HEK293 (cell line): ENCODE results near the gene ST6GAL1.
"Not testable (repeated sequence)": the region's sequence is repeated elsewhere in the genome, so short reads cannot be mapped to it uniquely, and the experiment has no call there.

ENCODE experiments used
- ZBTB1 ChIP-seq: fragments of 450-650 bp; formaldehyde crosslinking; IDR thresholded peaks from 2 replicates; pipeline ENCODE4 v1.5.1; 2016; ENCODE audit warnings: missing biosample characterization, missing genetic modification characterization
- TF ChIP-seq, protein P1 (sequence below): fragments of 450-650 bp; formaldehyde crosslinking; IDR thresholded peaks from 2 replicates; pipeline ENCODE4 v1.5.1; 2016; ENCODE audit warnings: missing biosample characterization, missing genetic modification characterization
- TF ChIP-seq, protein P2 (sequence below): fragments of 450-650 bp; formaldehyde crosslinking; IDR thresholded peaks from 2 replicates; pipeline ENCODE4 v1.5.1; 2017; ENCODE audit warnings: missing biosample characterization, missing genetic modification characterization
- TF ChIP-seq, protein P3 (sequence below): fragments of 450-650 bp; formaldehyde crosslinking; IDR thresholded peaks from 2 replicates; pipeline ENCODE4 v1.5.1; 2016; ENCODE audit warnings: missing biosample characterization, missing genetic modification characterization
- TF ChIP-seq, protein P4 (sequence below): fragments of 450-650 bp; formaldehyde crosslinking; IDR thresholded peaks from 2 replicates; pipeline ENCODE4 v1.5.1; 2016; ENCODE audit warnings: missing biosample characterization, missing genetic modification characterization, borderline replicate concordance

DNA sequence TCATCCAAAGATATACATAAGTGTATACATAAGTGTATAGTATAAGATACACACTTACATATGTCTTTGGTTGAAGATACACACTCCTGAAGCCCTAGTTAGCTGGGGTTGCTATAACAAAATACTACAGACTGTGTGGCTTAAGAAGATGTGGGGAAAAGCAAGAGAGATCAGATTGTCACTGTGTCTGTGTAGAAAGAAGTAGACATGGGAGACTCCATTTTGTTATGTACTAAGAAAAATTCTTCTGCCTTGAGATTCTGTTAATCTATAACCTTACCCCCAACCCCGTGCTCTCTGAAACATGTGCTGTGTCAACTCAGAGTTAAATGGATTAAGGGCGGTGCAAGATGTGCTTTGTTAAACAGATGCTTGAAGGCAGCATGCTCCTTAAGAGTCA is 37.3 kb upstream of the ST6GAL1 start:
- TF ChIP-seq, protein P1, sequence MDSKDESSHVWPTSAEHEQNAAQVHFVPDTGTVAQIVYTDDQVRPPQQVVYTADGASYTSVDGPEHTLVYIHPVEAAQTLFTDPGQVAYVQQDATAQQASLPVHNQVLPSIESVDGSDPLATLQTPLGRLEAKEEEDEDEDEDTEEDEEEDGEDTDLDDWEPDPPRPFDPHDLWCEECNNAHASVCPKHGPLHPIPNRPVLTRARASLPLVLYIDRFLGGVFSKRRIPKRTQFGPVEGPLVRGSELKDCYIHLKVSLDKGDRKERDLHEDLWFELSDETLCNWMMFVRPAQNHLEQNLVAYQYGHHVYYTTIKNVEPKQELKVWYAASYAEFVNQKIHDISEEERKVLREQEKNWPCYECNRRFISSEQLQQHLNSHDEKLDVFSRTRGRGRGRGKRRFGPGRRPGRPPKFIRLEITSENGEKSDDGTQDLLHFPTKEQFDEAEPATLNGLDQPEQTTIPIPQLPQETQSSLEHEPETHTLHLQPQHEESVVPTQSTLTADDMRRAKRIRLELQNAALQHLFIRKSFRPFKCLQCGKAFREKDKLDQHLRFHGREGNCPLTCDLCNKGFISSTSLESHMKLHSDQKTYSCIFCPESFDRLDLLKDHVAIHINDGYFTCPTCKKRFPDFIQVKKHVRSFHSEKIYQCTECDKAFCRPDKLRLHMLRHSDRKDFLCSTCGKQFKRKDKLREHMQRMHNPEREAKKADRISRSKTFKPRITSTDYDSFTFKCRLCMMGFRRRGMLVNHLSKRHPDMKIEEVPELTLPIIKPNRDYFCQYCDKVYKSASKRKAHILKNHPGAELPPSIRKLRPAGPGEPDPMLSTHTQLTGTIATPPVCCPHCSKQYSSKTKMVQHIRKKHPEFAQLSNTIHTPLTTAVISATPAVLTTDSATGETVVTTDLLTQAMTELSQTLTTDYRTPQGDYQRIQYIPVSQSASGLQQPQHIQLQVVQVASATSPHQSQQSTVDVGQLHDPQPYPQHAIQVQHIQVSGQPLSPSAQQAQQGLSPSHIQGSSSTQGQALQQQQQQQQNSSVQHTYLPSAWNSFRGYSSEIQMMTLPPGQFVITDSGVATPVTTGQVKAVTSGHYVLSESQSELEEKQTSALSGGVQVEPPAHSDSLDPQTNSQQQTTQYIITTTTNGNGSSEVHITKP (tag by site-specific recombination): not testable (repeated sequence)
- TF ChIP-seq, protein P2, sequence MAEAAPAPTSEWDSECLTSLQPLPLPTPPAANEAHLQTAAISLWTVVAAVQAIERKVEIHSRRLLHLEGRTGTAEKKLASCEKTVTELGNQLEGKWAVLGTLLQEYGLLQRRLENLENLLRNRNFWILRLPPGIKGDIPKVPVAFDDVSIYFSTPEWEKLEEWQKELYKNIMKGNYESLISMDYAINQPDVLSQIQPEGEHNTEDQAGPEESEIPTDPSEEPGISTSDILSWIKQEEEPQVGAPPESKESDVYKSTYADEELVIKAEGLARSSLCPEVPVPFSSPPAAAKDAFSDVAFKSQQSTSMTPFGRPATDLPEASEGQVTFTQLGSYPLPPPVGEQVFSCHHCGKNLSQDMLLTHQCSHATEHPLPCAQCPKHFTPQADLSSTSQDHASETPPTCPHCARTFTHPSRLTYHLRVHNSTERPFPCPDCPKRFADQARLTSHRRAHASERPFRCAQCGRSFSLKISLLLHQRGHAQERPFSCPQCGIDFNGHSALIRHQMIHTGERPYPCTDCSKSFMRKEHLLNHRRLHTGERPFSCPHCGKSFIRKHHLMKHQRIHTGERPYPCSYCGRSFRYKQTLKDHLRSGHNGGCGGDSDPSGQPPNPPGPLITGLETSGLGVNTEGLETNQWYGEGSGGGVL (tag by site-specific recombination): not testable (repeated sequence)
- TF ChIP-seq, protein P3, sequence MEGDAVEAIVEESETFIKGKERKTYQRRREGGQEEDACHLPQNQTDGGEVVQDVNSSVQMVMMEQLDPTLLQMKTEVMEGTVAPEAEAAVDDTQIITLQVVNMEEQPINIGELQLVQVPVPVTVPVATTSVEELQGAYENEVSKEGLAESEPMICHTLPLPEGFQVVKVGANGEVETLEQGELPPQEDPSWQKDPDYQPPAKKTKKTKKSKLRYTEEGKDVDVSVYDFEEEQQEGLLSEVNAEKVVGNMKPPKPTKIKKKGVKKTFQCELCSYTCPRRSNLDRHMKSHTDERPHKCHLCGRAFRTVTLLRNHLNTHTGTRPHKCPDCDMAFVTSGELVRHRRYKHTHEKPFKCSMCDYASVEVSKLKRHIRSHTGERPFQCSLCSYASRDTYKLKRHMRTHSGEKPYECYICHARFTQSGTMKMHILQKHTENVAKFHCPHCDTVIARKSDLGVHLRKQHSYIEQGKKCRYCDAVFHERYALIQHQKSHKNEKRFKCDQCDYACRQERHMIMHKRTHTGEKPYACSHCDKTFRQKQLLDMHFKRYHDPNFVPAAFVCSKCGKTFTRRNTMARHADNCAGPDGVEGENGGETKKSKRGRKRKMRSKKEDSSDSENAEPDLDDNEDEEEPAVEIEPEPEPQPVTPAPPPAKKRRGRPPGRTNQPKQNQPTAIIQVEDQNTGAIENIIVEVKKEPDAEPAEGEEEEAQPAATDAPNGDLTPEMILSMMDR: not testable (repeated sequence)
- TF ChIP-seq, protein P4, sequence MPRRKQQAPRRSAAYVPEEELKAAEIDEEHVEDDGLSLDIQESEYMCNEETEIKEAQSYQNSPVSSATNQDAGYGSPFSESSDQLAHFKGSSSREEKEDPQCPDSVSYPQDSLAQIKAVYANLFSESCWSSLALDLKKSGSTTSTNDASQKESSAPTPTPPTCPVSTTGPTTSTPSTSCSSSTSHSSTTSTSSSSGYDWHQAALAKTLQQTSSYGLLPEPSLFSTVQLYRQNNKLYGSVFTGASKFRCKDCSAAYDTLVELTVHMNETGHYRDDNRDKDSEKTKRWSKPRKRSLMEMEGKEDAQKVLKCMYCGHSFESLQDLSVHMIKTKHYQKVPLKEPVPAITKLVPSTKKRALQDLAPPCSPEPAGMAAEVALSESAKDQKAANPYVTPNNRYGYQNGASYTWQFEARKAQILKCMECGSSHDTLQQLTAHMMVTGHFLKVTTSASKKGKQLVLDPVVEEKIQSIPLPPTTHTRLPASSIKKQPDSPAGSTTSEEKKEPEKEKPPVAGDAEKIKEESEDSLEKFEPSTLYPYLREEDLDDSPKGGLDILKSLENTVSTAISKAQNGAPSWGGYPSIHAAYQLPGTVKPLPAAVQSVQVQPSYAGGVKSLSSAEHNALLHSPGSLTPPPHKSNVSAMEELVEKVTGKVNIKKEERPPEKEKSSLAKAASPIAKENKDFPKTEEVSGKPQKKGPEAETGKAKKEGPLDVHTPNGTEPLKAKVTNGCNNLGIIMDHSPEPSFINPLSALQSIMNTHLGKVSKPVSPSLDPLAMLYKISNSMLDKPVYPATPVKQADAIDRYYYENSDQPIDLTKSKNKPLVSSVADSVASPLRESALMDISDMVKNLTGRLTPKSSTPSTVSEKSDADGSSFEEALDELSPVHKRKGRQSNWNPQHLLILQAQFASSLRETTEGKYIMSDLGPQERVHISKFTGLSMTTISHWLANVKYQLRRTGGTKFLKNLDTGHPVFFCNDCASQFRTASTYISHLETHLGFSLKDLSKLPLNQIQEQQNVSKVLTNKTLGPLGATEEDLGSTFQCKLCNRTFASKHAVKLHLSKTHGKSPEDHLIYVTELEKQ (tag by site-specific recombination): not testable (repeated sequence)
- not testable (repeated sequence) for TF ChIP-seq ZBTB1
